A549 treated with RU486 at 1 μM for 4 hours (cell line): ENCODE results near the gene SEPTIN8. TPM values are rescaled to one million over a fixed set of nuclear protein-coding genes. Genes with fewer than 3 reads are reported as not detected.

ENCODE experiments used
- total RNA-seq: library from RNA; stranded (reverse); fragments of 200-300 nt; extraction: Qiagen RNA extraction; gene quantifications from 5 replicates; pipeline ENCODE4 v1.2.3, GENCODE V29; 2022; ENCODE audit warnings: low read depth

Gene SEPTIN8, protein sequence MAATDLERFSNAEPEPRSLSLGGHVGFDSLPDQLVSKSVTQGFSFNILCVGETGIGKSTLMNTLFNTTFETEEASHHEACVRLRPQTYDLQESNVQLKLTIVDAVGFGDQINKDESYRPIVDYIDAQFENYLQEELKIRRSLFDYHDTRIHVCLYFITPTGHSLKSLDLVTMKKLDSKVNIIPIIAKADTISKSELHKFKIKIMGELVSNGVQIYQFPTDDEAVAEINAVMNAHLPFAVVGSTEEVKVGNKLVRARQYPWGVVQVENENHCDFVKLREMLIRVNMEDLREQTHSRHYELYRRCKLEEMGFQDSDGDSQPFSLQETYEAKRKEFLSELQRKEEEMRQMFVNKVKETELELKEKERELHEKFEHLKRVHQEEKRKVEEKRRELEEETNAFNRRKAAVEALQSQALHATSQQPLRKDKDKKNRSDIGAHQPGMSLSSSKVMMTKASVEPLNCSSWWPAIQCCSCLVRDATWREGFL
- total RNA-seq = 13.0 to 21.5 TPM (median 18.9 TPM) in 5 replicates

DNA sequence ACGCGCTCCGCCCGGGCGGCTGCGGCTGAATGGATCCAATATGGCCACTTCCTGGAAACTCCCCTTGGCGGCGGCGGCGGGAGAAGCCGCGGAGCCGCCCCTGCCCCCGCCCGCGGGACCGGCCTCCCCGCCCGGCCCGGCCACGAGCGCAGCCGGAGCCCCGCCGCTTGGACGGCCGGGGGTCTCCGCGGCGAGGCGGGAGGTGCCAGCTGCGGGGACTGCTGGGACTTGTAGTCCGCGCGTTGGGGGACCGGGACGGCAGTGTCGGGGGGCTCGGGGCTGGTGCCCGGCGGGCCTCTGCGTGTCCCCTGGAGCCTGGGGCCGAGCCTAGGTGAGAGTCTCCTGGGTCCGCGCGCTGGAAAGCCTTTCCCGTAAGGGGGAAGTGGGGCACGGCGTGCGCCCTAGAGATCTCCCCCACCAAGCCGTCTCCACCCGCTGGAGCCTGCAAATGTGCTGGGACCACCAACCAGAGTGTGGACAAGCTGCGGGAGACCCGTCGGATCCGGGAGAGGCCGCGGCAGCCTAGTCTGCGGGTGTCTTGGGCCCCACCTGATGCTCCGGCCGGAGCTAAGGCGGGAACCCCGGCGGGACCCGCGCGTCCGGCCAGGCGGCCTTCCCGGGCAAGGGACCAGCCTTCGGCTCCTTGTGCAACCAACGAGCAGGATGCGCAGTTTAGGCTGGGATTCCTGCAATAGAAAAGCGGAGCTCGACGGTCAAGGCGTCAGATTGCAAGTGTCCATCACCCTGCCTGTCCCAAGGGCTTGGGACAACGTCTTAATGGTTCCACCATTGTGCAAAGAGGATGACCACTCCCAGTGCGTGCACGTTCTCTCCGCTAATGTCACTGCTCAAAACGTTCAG lies at the start of gene SEPTIN8:
TSS of gene SEPTIN8 (minus strand) at position 31 of the 861 bp plus-strand sequence. CDS start 102 bp downstream, outside the sequence.

DNA sequence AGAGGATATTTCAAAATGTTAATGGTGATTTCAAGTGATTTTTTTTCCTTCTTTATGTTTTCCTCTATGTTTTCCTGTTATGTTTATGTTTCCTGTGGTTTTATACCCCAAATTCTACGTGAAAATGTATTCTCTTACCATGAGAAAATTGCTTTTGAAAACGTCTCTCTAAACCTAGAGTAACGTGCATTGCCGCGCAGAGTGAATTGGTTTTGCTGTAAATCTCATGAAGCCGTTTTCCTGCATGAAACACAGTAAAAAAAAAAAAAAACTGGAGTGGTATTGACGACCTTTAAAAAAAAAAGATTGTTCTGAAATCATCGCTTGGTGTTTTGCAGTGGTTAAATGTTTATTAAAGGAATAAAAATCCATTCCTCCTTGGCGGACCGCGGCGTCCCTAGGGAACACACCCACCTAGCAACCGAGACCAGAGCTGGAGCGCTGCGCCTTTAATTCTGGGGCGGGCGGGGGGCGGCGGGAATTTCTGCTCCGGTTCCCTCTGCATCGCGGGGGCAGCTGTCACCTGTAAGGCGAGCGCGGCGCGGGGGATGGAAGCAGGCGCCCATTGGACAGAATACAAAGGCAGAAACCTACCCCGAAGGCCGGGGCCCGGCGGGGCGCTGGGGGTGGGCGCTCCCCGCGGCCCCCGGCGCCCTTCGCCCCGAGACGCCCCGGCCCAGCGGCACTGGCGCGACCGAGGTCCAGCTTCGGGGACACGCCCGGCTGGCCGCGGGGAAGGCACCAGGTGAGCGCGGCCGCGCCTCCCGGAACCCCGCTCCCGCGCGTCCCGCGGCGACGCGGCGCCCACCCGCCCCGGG lies 36.0 kb upstream of the SEPTIN8 start, which contains the start of gene SOWAHA:
TSS of gene SOWAHA (plus strand) at position 522 of the 818 bp plus-strand sequence. CDS start 320 bp downstream, outside the sequence.

DNA sequence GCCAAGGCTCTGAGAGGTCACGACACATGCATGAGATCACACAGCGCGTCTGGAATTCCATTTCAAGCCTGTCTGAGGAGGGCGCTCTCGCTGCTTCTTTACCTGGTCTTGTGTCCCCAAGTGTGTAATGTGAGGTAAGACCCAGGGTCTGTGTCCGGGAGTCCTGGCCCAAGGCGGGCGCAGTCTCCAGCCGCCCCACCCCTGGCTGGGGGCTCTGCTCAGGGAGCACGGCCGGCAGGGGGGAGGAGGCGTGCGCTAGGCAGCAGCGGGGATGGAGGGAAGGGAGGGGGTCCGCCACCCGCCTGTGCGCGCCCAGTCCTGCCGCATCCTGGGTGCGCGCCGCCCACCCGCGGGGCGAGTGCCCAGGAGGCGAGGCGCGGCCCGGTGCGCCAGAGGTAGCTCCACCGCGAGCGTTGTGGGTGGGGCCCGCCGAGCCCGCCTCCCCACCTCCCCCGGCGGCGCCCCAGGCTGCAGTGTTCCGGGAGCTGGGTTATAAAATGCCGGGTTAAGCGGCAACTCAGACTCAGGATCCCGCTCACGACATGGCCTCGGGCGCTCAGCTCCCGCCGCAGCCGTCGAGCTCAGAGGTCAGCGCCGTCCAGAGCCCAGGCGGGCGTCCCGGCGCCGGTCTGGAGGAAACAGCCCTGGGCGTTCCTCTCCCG lies 30.0 kb downstream of the SEPTIN8 start, which contains the start of gene CCNI2:
TSS of gene CCNI2 (plus strand) at position 473 of the 662 bp plus-strand sequence. CDS start at position 543, 70 bp downstream.

DNA sequence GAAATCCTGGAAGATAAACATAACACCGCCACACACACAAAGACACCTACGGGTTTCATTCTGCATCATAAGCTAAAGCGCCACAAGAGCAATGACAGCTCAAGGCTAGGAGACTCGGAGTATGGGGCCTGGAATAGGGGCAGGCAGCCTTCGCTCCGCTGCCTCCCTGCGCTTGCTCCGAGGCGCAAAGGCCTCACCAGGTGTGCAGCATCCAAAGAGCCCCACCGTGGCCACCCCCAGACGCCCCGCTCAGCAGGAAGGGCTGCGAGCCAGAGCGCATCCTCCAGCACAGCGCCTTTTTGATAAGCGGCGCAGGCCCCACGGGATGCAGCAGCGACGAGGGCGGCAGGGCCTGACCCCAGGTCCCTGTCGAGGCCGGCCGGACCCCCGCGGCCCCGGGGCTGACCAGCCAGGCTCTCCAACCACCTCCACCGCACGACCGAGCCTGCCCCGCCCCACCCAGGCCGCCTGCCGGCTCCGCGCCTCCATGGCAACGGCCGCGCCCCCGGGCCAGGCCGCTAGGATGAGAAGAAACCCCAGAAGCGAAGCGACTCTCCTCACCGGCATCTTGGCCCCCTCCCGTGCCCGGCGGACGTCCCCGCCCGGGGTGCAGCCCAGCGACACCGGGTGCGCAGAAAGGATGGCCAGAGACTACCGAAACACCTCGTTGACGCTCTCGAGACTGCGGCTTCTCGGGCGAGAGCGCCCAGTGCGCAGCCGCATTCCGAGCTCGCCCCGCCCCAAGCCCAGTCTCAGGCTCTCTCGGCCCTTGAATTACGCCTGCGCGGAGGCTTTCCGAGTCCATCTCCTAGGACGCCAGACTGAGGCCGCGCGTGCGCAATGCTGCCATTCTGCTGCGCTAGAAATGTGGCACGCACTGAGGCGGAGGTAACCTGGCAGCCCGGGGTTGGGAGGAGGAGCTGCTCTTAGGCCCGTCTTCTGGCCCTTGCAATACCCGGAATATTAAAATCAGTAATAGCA lies 39.9 kb downstream of the SEPTIN8 start, which contains the start of gene KIF3A:
TSS of gene KIF3A (minus strand) at position 694 of the 981 bp plus-strand sequence. CDS start at position 567, 127 bp downstream.

Other genes starting within 250 kb of the SEPTIN8 start
- not detected in 5 replicates for gene IL5, start 233.7 kb downstream of the SEPTIN8 start, total RNA-seq
- 27.4 to 38.7 TPM (median 29.9 TPM) in 5 replicates for gene RAD50, start 220.3 kb downstream of the SEPTIN8 start, total RNA-seq
- gene IL13, start 119.1 kb downstream of the SEPTIN8 start, total RNA-seq = 0.07 to 0.24 TPM in 2 of 5 replicates, not detected in the others
- not detected in 5 replicates for gene IL4, start 103.2 kb downstream of the SEPTIN8 start, total RNA-seq
- gene KIF3A, start 39.7 kb downstream of the SEPTIN8 start, total RNA-seq = 7.1 to 12.0 TPM (median 10.0 TPM) in 5 replicates
- 0.07 to 0.26 TPM (median 0.14 TPM) in 5 replicates for gene CCNI2, start 29.8 kb downstream of the SEPTIN8 start, total RNA-seq
- gene SOWAHA, start 36.1 kb upstream of the SEPTIN8 start, total RNA-seq = 0.16 to 0.17 TPM (median 0.17 TPM) in 4 of 5 replicates, not detected in the other
- gene SHROOM1, start 53.4 kb upstream of the SEPTIN8 start, total RNA-seq = 6.0 to 11.4 TPM (median 9.4 TPM) in 5 replicates
- 0.09 to 0.24 TPM (median 0.18 TPM) in 5 replicates for gene GDF9, start 89.2 kb upstream of the SEPTIN8 start, total RNA-seq
- 367 to 625 TPM (median 509 TPM) in 5 replicates for gene UQCRQ, start 89.4 kb upstream of the SEPTIN8 start, total RNA-seq
- gene LEAP2, start 96.4 kb upstream of the SEPTIN8 start, total RNA-seq = 0.56 to 1.1 TPM (median 0.76 TPM) in 5 replicates
- gene AFF4, start 186.4 kb upstream of the SEPTIN8 start, total RNA-seq = 10.8 to 25.6 TPM (median 23.3 TPM) in 5 replicates
- gene ZCCHC10, start 249.3 kb upstream of the SEPTIN8 start, total RNA-seq = 30.4 to 36.9 TPM (median 31.4 TPM) in 5 replicates